ENCODE results near the gene DIAPH3. TPM values are rescaled to one million over a fixed set of nuclear protein-coding genes. Genes with fewer than 3 reads are reported as not detected.

The DIAPH3 gene
- total RNA-seq, 3 donors from 2014 or later = 1.3 to 5.7 (median 3.1) TPM

- H3K36me3 ChIP-seq (ENCODE audit: low read depth) = no peaks in the 10 kb centered on the region
- no peaks in the 10 kb centered on the region for H3K4me1 ChIP-seq (ENCODE audit: low read depth)
- no peaks in the 10 kb centered on the region for H3K9me3 ChIP-seq
- DNase-seq (no peak), ATAC-seq (no peak)
- H3K4me3 ChIP-seq = no peak overlapping the region
- intact Hi-C loops (cut with DNase I, micrococcal nuclease) = no loop called here
- TF ChIP-seq, protein P1, sequence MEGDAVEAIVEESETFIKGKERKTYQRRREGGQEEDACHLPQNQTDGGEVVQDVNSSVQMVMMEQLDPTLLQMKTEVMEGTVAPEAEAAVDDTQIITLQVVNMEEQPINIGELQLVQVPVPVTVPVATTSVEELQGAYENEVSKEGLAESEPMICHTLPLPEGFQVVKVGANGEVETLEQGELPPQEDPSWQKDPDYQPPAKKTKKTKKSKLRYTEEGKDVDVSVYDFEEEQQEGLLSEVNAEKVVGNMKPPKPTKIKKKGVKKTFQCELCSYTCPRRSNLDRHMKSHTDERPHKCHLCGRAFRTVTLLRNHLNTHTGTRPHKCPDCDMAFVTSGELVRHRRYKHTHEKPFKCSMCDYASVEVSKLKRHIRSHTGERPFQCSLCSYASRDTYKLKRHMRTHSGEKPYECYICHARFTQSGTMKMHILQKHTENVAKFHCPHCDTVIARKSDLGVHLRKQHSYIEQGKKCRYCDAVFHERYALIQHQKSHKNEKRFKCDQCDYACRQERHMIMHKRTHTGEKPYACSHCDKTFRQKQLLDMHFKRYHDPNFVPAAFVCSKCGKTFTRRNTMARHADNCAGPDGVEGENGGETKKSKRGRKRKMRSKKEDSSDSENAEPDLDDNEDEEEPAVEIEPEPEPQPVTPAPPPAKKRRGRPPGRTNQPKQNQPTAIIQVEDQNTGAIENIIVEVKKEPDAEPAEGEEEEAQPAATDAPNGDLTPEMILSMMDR (IDR thresholded peaks at IDR 0.05) = no peak
These were observed 239.5 kb downstream of the DIAPH3 start for GRCh38 chr13:59924256-59924655.

DNA sequence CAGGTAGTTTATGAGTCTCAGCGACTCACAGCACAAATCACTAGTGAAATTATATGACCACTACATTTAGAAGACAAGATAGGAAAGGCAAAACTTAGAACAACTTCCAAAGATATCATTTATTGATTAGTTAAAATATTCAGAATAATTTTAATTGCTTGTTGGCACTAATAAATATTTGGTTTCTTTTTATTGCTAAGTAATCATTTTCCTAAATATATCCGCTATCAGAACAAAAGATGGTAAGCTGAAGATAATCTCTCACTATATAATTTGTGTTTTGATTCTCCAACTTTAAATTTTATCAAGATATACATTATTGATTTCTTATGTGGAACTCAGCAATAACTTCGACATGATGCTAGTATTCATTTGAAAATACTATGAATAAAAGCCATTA lies 248.5 kb downstream of the DIAPH3 start:
- Histone ChIP-seq H3K36me3 (ENCODE audit: low read depth) (no peaks in the 10 kb centered on the region), H3K4me3 (no peak overlapping the region), H3K4me1 (ENCODE audit: low read depth) (no peaks in the 10 kb centered on the region), H3K9me3 (no peaks in the 10 kb centered on the region)
- TF ChIP-seq, protein P1 (IDR thresholded peaks at IDR 0.05) = no peak
- DNase-seq (no peak), ATAC-seq (no peak)
- intact Hi-C loops (cut with DNase I, micrococcal nuclease) = no loop called here

DNA sequence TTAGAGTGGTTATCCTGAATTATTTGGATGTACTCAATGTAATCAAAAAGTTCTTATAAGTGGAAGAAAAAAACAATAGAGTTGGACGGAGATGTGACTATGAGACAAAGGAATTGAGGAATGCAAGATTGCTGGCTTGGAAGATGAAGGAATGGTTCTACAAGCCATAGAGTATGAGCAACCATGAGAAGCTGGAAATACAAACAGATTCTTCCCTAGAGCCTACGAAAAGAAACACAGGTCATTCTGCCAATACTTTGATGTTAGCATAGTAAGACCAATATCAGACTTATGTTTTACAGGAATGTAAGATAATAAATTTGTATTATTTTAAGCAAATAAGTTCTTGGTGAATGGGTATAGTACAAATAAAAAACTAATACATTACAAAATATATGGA lies 249.2 kb downstream of the DIAPH3 start:
- ATAC-seq = no peak
- no peak overlapping the region for H3K4me3 ChIP-seq
- no peaks in the 10 kb centered on the region for H3K9me3 ChIP-seq
- DNase-seq = no peak
- intact Hi-C loops (cut with DNase I, micrococcal nuclease) = no loop called here
- H3K36me3 ChIP-seq (ENCODE audit: low read depth) = no peaks in the 10 kb centered on the region
- TF ChIP-seq, protein P1 (IDR thresholded peaks at IDR 0.05) = no peak
- no peaks in the 10 kb centered on the region for H3K4me1 ChIP-seq (ENCODE audit: low read depth)

- no peaks in the 10 kb centered on the region for H3K9me3 ChIP-seq
- peak in 1 of 3 donors; percentile 19 for DNase-seq
- no peak overlapping the region for H3K4me3 ChIP-seq
- H3K36me3 ChIP-seq (ENCODE audit: low read depth) = no peaks in the 10 kb centered on the region
- H3K4me1 ChIP-seq (ENCODE audit: low read depth) = no peaks in the 10 kb centered on the region
- intact Hi-C loops (cut with DNase I, micrococcal nuclease) = loop anchor here in 1 of 2 donors (10.0 kb wide), 1 partner anchor 512 kb away; no protein-coding TSS in a partner anchor
- ATAC-seq = peak; percentile 45
- TF ChIP-seq, protein P1 (IDR thresholded peaks at IDR 0.05) = no peak
These were observed 257.2 kb downstream of the DIAPH3 start for GRCh38 chr13:59906413-59907049.

- intact Hi-C loops (cut with DNase I, micrococcal nuclease) = loop anchor here in 1 of 2 donors (5.0 to 10.0 kb wide), 2 partner anchors 219 to 506 kb away; no protein-coding TSS in a partner anchor
- H3K4me1 ChIP-seq (ENCODE audit: low read depth) = no peaks in the 10 kb centered on the region
- TF ChIP-seq, protein P1 (IDR thresholded peaks at IDR 0.05) = no peak
- H3K9me3 ChIP-seq = no peaks in the 10 kb centered on the region
- DNase-seq = no peak
- no peak overlapping the region for H3K4me3 ChIP-seq
- no peaks in the 10 kb centered on the region for H3K36me3 ChIP-seq (ENCODE audit: low read depth)
- ATAC-seq = no peak
These were observed 262.5 kb downstream of the DIAPH3 start for GRCh38 chr13:59901191-59901590.
